ENCODE results near the gene CD55.

DNA sequence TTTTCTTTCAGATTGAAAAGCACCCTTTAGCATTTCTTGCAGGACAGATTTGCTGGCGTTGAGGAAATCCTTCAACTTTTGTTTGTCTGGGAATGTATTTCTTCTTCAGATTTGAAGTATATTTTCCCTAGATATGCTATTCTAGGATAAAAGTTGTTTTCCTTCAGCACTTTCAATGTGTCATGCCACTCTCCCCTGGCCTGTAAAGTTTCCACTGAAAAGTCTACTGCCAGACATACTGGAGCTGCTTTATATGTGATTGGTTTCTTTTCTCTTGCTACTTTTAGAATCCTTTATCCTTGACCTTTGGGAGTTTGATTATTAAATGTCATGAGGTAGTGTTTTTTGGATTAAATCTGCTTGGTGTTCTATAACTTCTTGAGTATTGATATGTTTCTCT lies 44.2 kb upstream of the CD55 start:
- no peak for TF ChIP-seq CTCF (conservative IDR thresholded peaks at IDR 0.05)
- TF ChIP-seq ZFX (IDR thresholded peaks at IDR 0.05), result no peak

Data from C4-2B (cell line).